Effector memory CD8-positive, alpha-beta T cell (primary cell): ENCODE results near the gene BAIAP2.
"Not testable (repeated sequence)": the region's sequence is repeated elsewhere in the genome, so short reads cannot be mapped to it uniquely, and the experiment has no call there.

ENCODE experiments used
- ATAC-seq: fragments of 150-1000 bp; cut with Tn5 transposase; replicated peaks from 2 replicates; pipeline ENCODE4 v1.10.0; 2021; ENCODE audit warnings: mild to moderate bottlenecking, moderate library complexity
- DNase-seq, 3 experiments: peaks; one replicate each; pipeline ENCODE4 v3.0.0; 2021
- H3K27ac Mint-ChIP-seq, 2 donors: one replicate each; pipeline ENCODE4 v1.8.0; 2022; ENCODE audit warnings: mild to moderate bottlenecking in 2 of 2, mixed read lengths in 2 of 2, moderate library complexity in 2 of 2
- H3K27me3 Mint-ChIP-seq, 2 donors: one replicate each; pipeline ENCODE4 v1.8.0; 2022; ENCODE audit warnings: mixed read lengths in 2 of 2
- H3K36me3 Mint-ChIP-seq: one replicate; pipeline ENCODE4 v1.8.0; 2022; ENCODE audit warnings: mild to moderate bottlenecking, moderate library complexity, mixed read lengths; ENCODE audit not compliant: insufficient read depth
- H3K4me1 Mint-ChIP-seq, 2 donors: one replicate each; pipeline ENCODE4 v1.8.0; 2022; ENCODE audit warnings: low read depth in 2 of 2, mixed read lengths in 2 of 2
- H3K4me3 Mint-ChIP-seq, 2 donors: one replicate each; pipeline ENCODE4 v1.8.0; 2022; ENCODE audit warnings: mild to moderate bottlenecking in 2 of 2, mixed read lengths in 2 of 2, moderate library complexity in 2 of 2
- H3K9me3 Mint-ChIP-seq, 2 donors: one replicate each; pipeline ENCODE4 v1.8.0; 2022; ENCODE audit warnings: mixed read lengths in 2 of 2

Gene BAIAP2

GRCh38 chr17:81140695-81141094, 105.7 kb downstream of the BAIAP2 start:
- Mint-ChIP-seq H3K4me3 (no peak overlapping the region), H3K4me1 (peaks cover 0 to 7% of the 10 kb centered on the region in 2 donors), H3K36me3 (peaks cover 4% of the 10 kb centered on the region), H3K27ac (no peak overlapping the region), H3K27me3 (peaks cover 10 to 19% of the 10 kb centered on the region in 2 donors), H3K9me3 (no peaks in the 10 kb centered on the region)
- ATAC-seq (no peak), DNase-seq (no peak)

- DNase-seq, result peak; percentile 53 to 60 (median 57)
- H3K4me1 Mint-ChIP-seq, result peaks cover 0 to 7% of the 10 kb centered on the region in 2 donors
- ATAC-seq, result peak; percentile 82
- no peaks in the 10 kb centered on the region for H3K9me3 Mint-ChIP-seq
- H3K36me3 Mint-ChIP-seq, result peaks cover 4% of the 10 kb centered on the region
- no peak overlapping the region for H3K4me3 Mint-ChIP-seq
- no peak overlapping the region for H3K27ac Mint-ChIP-seq
- H3K27me3 Mint-ChIP-seq, result peaks cover 10 to 19% of the 10 kb centered on the region in 2 donors
These were observed 107.6 kb downstream of the BAIAP2 start for GRCh38 chr17:81142301-81143199.

GRCh38 chr17:81143200-81143527, 108.2 kb downstream of the BAIAP2 start:
- Mint-ChIP-seq H3K27ac (no peak overlapping the region), H3K36me3 (peaks cover 4% of the 10 kb centered on the region), H3K4me1 (peaks cover 0 to 7% of the 10 kb centered on the region in 2 donors), H3K4me3 (no peak overlapping the region), H3K9me3 (no peaks in the 10 kb centered on the region), H3K27me3 (peaks cover 10 to 20% of the 10 kb centered on the region in 2 donors)
- DNase-seq (no peak), ATAC-seq (no peak)

GRCh38 chr17:81143717-81144422, 108.9 kb downstream of the BAIAP2 start:
- H3K27ac Mint-ChIP-seq, result no peak overlapping the region
- H3K4me1 Mint-ChIP-seq, result peaks cover 0 to 3% of the 10 kb centered on the region in 2 donors
- no peak for DNase-seq
- H3K9me3 Mint-ChIP-seq, result no peaks in the 10 kb centered on the region
- peaks cover 10 to 24% of the 10 kb centered on the region in 2 donors for H3K27me3 Mint-ChIP-seq
- no peak for ATAC-seq
- H3K36me3 Mint-ChIP-seq, result peaks cover 4% of the 10 kb centered on the region
- no peak overlapping the region for H3K4me3 Mint-ChIP-seq

GRCh38 chr17:81144423-81144781, 109.5 kb downstream of the BAIAP2 start:
- ATAC-seq (no peak), DNase-seq (no peak)
- peaks cover 10 to 24% of the 10 kb centered on the region in 2 donors for H3K27me3 Mint-ChIP-seq
- H3K36me3 Mint-ChIP-seq, result peaks cover 4% of the 10 kb centered on the region
- no peak overlapping the region for H3K4me3 Mint-ChIP-seq
- H3K9me3 Mint-ChIP-seq, result no peaks in the 10 kb centered on the region
- no peaks in the 10 kb centered on the region for H3K4me1 Mint-ChIP-seq
- no peak overlapping the region for H3K27ac Mint-ChIP-seq

GRCh38 chr17:81146208-81146607, 111.3 kb downstream of the BAIAP2 start:
- not testable (repeated sequence) for ATAC-seq, H3K4me3 Mint-ChIP-seq, H3K27ac Mint-ChIP-seq, H3K36me3 Mint-ChIP-seq, H3K9me3 Mint-ChIP-seq, DNase-seq, H3K4me1 Mint-ChIP-seq
- H3K27me3 Mint-ChIP-seq, result peaks cover 21 to 38% of the 10 kb centered on the region in 2 donors

GRCh38 chr17:81147701-81148100, 112.8 kb downstream of the BAIAP2 start:
- Mint-ChIP-seq H3K27me3 (peaks cover 13 to 36% of the 10 kb centered on the region in 2 donors), H3K4me1 (peaks cover 0 to 2% of the 10 kb centered on the region in 2 donors), H3K9me3 (no peaks in the 10 kb centered on the region), H3K4me3 (no peak overlapping the region), H3K27ac (no peak overlapping the region), H3K36me3 (peaks cover 4% of the 10 kb centered on the region)
- no peak for ATAC-seq
- no peak for DNase-seq

- DNase-seq, result no peak
- ATAC-seq, result no peak
- Mint-ChIP-seq H3K4me1 (peaks cover 0 to 2% of the 10 kb centered on the region in 2 donors), H3K4me3 (no peak overlapping the region), H3K36me3 (peaks cover 4% of the 10 kb centered on the region), H3K27me3 (peaks cover 11 to 34% of the 10 kb centered on the region in 2 donors), H3K27ac (no peak overlapping the region), H3K9me3 (no peaks in the 10 kb centered on the region)
These were observed 113.6 kb downstream of the BAIAP2 start for GRCh38 chr17:81148571-81148970.

- no peak overlapping the region for H3K4me3 Mint-ChIP-seq
- DNase-seq (no peak), ATAC-seq (no peak)
- H3K27me3 Mint-ChIP-seq, result peaks cover 11 to 29% of the 10 kb centered on the region in 2 donors
- H3K27ac Mint-ChIP-seq, result no peak overlapping the region
- peaks cover 0 to 2% of the 10 kb centered on the region in 2 donors for H3K4me1 Mint-ChIP-seq
- H3K9me3 Mint-ChIP-seq, result no peaks in the 10 kb centered on the region
- no peaks in the 10 kb centered on the region for H3K36me3 Mint-ChIP-seq
These were observed 114.1 kb downstream of the BAIAP2 start for GRCh38 chr17:81148986-81149533.

- DNase-seq (no peak), ATAC-seq (no peak)
- Mint-ChIP-seq H3K27me3 (peaks cover 11 to 27% of the 10 kb centered on the region in 2 donors), H3K4me1 (peaks cover 0 to 2% of the 10 kb centered on the region in 2 donors), H3K4me3 (no peak overlapping the region), H3K27ac (no peak overlapping the region), H3K36me3 (no peaks in the 10 kb centered on the region), H3K9me3 (no peaks in the 10 kb centered on the region)
These were observed 115.6 kb downstream of the BAIAP2 start for GRCh38 chr17:81150377-81151077.

GRCh38 chr17:81151278-81151677, 116.3 kb downstream of the BAIAP2 start:
- DNase-seq (no peak), ATAC-seq (no peak)
- no peak overlapping the region for H3K4me3 Mint-ChIP-seq
- peaks cover 0 to 2% of the 10 kb centered on the region in 2 donors for H3K4me1 Mint-ChIP-seq
- no peak overlapping the region for H3K27ac Mint-ChIP-seq
- no peaks in the 10 kb centered on the region for H3K9me3 Mint-ChIP-seq
- peaks cover 11 to 27% of the 10 kb centered on the region in 2 donors for H3K27me3 Mint-ChIP-seq
- no peaks in the 10 kb centered on the region for H3K36me3 Mint-ChIP-seq

GRCh38 chr17:81152288-81152828, 117.4 kb downstream of the BAIAP2 start:
- Mint-ChIP-seq H3K4me3 (no peak overlapping the region), H3K4me1 (peaks cover 0 to 2% of the 10 kb centered on the region in 2 donors), H3K9me3 (no peaks in the 10 kb centered on the region), H3K27ac (no peak overlapping the region), H3K27me3 (peaks cover 11 to 27% of the 10 kb centered on the region in 2 donors), H3K36me3 (no peaks in the 10 kb centered on the region)
- DNase-seq, result no peak
- ATAC-seq, result no peak

GRCh38 chr17:81153340-81153803, 118.4 kb downstream of the BAIAP2 start:
- ATAC-seq (peak; percentile 21), DNase-seq (no peak)
- H3K9me3 Mint-ChIP-seq, result no peaks in the 10 kb centered on the region
- H3K4me3 Mint-ChIP-seq, result no peak overlapping the region
- H3K27me3 Mint-ChIP-seq, result peaks cover 11 to 24% of the 10 kb centered on the region in 2 donors
- H3K36me3 Mint-ChIP-seq, result no peaks in the 10 kb centered on the region
- no peak overlapping the region for H3K27ac Mint-ChIP-seq
- H3K4me1 Mint-ChIP-seq, result peaks cover 0 to 2% of the 10 kb centered on the region in 2 donors
